HCT116 (cell line): ENCODE measurements around the gene EXOC4.

Experiments
- ELF1 ChIP-seq: IDR thresholded peaks from 2 replicates; pipeline ENCODE4 v1.6.1; 2012; ENCODE audit warnings: low read depth, borderline replicate concordance
- EZH2 ChIP-seq: fragments of 200-600 bp; sonication (generic); IDR thresholded peaks from 2 replicates; pipeline ENCODE4 v1.6.1; 2017; ENCODE audit warnings: antibody characterized with exemption, mixed run types
- EZH2phosphoT487 ChIP-seq: fragments of 200-600 bp; IDR thresholded peaks from 2 replicates; pipeline ENCODE4 v1.6.1; 2018; ENCODE audit warnings: antibody characterized with exemption, borderline replicate concordance
- FOSL1 ChIP-seq: IDR thresholded peaks from 2 replicates; pipeline ENCODE4 v1.6.1; 2012; ENCODE audit warnings: low read depth
- POLR2A ChIP-seq: IDR thresholded peaks from 2 replicates; pipeline ENCODE4 v1.7.0; 2011; ENCODE audit warnings: borderline replicate concordance; ENCODE audit not compliant: insufficient read depth, insufficient read length; ENCODE audit errors: extremely low read depth
- POLR2AphosphoS5 ChIP-seq: IDR thresholded peaks from 2 replicates; pipeline ENCODE4 v1.6.1; 2011; ENCODE audit warnings: mild to moderate bottlenecking, low read depth, low read length, moderate library complexity
- SIN3A ChIP-seq: IDR thresholded peaks from 2 replicates; pipeline ENCODE4 v1.6.1; 2012; ENCODE audit warnings: low read depth
- SP1 ChIP-seq: IDR thresholded peaks from 2 replicates; pipeline ENCODE4 v1.6.1; 2012; ENCODE audit warnings: low read depth
- TCF7L2 ChIP-seq: IDR thresholded peaks from 2 replicates; pipeline ENCODE4 v1.7.0; 2011; ENCODE audit warnings: borderline replicate concordance, inconsistent platforms; ENCODE audit not compliant: insufficient read depth, insufficient read length; ENCODE audit errors: extremely low read depth
- YY1 ChIP-seq: IDR thresholded peaks from 2 replicates; pipeline ENCODE4 v1.6.1; 2011; ENCODE audit warnings: low read length, low read depth, moderate library complexity, mild to moderate bottlenecking; ENCODE audit not compliant: insufficient replicate concordance; ENCODE audit errors: extremely low read depth
- TF ChIP-seq, protein P1 (sequence below), 3 experiments: fragments of 200-600 bp in 1 of 3; sonication (generic) in 1 of 3; IDR thresholded peaks in 2 of 3; conservative IDR thresholded peaks in 1 of 3; 2 replicates each; pipeline ENCODE4 v1.5.1; 2012 to 2017; ENCODE audit warnings: low read depth in 2 of 3, low read length in 2 of 3, antibody characterized with exemption in 1 of 3, borderline replicate concordance in 1 of 3, control low read depth in 1 of 3, mild to moderate bottlenecking in 1 of 3, mixed read lengths in 1 of 3, mixed run types in 1 of 3, moderate library complexity in 1 of 3; ENCODE audit not compliant: insufficient read depth in 1 of 3
- TF ChIP-seq, protein P2 (sequence below): IDR thresholded peaks from 2 replicates; pipeline ENCODE4 v1.6.1; 2012; ENCODE audit warnings: low read depth
- TF ChIP-seq, protein P3 (sequence below): IDR thresholded peaks from 2 replicates; pipeline ENCODE4 v1.6.1; 2012

- no peak for TF ChIP-seq EZH2
- no peak for TF ChIP-seq POLR2AphosphoS5
- TF ChIP-seq, protein P1, sequence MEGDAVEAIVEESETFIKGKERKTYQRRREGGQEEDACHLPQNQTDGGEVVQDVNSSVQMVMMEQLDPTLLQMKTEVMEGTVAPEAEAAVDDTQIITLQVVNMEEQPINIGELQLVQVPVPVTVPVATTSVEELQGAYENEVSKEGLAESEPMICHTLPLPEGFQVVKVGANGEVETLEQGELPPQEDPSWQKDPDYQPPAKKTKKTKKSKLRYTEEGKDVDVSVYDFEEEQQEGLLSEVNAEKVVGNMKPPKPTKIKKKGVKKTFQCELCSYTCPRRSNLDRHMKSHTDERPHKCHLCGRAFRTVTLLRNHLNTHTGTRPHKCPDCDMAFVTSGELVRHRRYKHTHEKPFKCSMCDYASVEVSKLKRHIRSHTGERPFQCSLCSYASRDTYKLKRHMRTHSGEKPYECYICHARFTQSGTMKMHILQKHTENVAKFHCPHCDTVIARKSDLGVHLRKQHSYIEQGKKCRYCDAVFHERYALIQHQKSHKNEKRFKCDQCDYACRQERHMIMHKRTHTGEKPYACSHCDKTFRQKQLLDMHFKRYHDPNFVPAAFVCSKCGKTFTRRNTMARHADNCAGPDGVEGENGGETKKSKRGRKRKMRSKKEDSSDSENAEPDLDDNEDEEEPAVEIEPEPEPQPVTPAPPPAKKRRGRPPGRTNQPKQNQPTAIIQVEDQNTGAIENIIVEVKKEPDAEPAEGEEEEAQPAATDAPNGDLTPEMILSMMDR (IDR thresholded peaks at IDR 0.05 in 2 of 3, conservative IDR thresholded peaks at IDR 0.05 in 1 of 3; ENCODE audit: borderline replicate concordance in 1 of 3, insufficient read depth in 1 of 3, low read depth in 2 of 3, low read length in 2 of 3) = no peak
- TF ChIP-seq, protein P2, sequence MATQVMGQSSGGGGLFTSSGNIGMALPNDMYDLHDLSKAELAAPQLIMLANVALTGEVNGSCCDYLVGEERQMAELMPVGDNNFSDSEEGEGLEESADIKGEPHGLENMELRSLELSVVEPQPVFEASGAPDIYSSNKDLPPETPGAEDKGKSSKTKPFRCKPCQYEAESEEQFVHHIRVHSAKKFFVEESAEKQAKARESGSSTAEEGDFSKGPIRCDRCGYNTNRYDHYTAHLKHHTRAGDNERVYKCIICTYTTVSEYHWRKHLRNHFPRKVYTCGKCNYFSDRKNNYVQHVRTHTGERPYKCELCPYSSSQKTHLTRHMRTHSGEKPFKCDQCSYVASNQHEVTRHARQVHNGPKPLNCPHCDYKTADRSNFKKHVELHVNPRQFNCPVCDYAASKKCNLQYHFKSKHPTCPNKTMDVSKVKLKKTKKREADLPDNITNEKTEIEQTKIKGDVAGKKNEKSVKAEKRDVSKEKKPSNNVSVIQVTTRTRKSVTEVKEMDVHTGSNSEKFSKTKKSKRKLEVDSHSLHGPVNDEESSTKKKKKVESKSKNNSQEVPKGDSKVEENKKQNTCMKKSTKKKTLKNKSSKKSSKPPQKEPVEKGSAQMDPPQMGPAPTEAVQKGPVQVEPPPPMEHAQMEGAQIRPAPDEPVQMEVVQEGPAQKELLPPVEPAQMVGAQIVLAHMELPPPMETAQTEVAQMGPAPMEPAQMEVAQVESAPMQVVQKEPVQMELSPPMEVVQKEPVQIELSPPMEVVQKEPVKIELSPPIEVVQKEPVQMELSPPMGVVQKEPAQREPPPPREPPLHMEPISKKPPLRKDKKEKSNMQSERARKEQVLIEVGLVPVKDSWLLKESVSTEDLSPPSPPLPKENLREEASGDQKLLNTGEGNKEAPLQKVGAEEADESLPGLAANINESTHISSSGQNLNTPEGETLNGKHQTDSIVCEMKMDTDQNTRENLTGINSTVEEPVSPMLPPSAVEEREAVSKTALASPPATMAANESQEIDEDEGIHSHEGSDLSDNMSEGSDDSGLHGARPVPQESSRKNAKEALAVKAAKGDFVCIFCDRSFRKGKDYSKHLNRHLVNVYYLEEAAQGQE = no peak
- no peak for TF ChIP-seq FOSL1
- TF ChIP-seq TCF7L2 = no peak
- no peak for TF ChIP-seq POLR2A
- no peak for TF ChIP-seq SP1
- no peak for TF ChIP-seq ELF1
- TF ChIP-seq, protein P3, sequence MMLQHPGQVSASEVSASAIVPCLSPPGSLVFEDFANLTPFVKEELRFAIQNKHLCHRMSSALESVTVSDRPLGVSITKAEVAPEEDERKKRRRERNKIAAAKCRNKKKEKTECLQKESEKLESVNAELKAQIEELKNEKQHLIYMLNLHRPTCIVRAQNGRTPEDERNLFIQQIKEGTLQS = no peak
- no peak for TF ChIP-seq EZH2phosphoT487
- TF ChIP-seq YY1 = no peak
- TF ChIP-seq SIN3A = no peak
Observed at GRCh38 chr7:133310232-133310862, 57.5 kb downstream of the EXOC4 start.
